ENCODE data around the gene THSD7B.

DNA sequence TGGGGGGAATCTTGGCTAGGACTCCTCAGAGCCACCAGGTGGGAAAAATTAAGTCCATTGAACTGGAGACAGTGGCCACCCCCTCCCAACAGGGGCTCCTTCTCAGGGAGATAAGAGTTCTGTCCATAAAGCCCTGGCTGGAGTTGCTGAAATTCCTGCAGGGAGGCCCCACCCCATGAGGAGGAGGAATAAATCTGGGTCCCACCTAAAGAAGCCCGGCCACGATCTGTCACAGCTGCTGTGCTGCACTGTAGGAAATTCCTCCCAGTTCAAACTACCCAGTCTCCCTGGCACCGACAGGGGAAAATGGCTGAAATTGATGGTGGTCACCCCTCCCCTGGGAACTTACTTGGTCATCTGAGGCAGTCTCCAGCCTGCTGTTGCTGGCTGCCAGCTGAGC lies 215.0 kb downstream of the THSD7B start:
- no peak for TF ChIP-seq EP300 (IDR thresholded peaks at IDR 0.05)
- TF ChIP-seq POLR2AphosphoS5 (IDR thresholded peaks at IDR 0.05) = no peak

All from esophagus muscularis mucosa (tissue), 3 donors.